ENCODE measurements around the gene TRPT1. TPM values are rescaled to one million over a fixed set of nuclear protein-coding genes. Genes with fewer than 3 reads are reported as not detected.

The TRPT1 gene
- total RNA-seq, 2 donors from 2014 or later: 58.5 to 74.6 TPM

DNA sequence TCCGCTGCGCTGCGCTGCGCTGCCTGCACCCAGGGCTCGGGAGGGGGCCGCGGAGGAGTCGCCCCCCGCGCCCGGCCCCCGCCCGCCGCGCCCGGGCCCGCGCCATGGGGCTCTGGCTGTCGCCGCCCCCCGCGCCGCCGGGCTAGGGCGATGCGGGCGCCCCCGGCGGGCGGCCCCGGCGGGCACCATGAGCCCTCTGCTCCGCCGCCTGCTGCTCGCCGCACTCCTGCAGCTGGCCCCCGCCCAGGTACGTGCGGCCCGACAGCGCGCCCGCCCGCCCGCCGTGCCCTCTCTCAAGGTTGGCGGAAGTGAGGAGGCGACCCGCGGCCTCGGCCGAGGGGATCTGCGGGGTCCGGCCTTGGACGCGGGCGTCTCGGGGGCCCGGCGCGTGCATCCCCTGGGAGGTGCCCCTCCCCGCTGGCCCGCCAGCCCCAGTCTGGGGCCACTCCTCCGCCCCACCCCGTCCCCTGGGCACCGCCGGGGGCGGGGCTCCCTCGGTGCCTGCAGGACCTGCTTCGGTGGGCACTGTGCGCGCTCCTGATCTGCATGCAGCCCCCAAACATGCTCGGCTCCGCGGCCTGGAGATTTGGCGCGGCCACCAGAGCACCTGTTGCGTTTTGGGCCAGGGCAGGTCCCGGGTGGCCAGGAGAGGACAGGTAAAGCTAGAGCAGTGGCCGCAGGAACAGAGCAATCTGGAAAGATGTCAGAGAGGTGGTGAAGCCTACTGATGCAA, 8.8 kb upstream of the TRPT1 start:
- intact Hi-C loops (cut with DNase I, micrococcal nuclease): no loop called here
- peak; percentile 72 to 76 for DNase-seq
- peak; percentile 44 for ATAC-seq

DNA sequence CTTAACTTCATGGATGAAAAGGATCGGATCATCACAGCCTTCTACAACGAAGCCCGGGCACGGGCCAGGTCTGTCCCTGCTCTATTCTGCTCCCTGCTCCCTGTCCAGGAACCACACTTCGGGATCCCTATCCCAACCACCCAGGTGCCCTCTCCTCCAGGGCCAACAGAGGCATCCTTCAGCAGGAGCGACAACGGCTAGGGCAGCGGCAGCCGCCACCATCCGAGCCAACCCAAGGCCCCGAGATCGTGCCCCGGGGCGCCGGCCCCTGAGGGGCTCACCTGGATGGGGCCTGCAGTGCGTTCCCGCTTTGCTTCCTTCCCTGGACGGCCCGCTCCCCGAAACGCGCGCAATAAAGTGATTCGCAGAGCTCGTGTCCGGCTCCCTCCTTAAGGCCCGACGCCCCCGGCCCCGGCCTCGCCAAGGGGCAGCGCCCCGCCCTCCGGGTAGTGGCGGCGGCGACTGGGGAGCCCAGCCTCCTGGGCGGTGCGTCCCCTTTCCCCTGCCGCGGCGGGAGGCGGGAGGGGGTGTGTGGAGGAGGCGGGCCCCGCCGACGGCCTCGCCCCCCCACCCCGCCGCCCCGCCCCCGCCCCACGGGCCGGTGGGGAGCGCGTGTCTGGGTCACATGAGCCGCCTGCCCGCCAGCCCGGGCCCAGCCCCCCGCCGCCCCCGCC, 8.1 kb upstream of the TRPT1 start, which contains the start of gene VEGFB:
Gene VEGFB, plus strand, starts transcription at position 672 of the 674 bp plus-strand sequence. CDS start 250 bp downstream, outside the sequence.
- intact Hi-C loops (cut with DNase I, micrococcal nuclease): no loop called here
- ATAC-seq: peak; percentile 43
- peak; percentile 79 to 81 for DNase-seq

GRCh38 chr11:64232967-64233315, 7.0 kb upstream of the TRPT1 start:
- intact Hi-C loops (cut with DNase I, micrococcal nuclease): no loop called here
- DNase-seq (no peak), ATAC-seq (no peak)

- ATAC-seq (no peak), DNase-seq (no peak)
- intact Hi-C loops (cut with DNase I, micrococcal nuclease): no loop called here
Measured at GRCh38 chr11:64232182-64232966, 6.4 kb upstream of the TRPT1 start.

GRCh38 chr11:64231546-64231945, 5.6 kb upstream of the TRPT1 start:
- ATAC-seq (no peak), DNase-seq (no peak)

GRCh38 chr11:64230985-64231365, 5.0 kb upstream of the TRPT1 start:
- no peak for DNase-seq
- intact Hi-C loops (cut with DNase I, micrococcal nuclease): no loop called here
- ATAC-seq: no peak

More at GRCh38 chr11:64231546-64231945, 5.6 kb upstream of the TRPT1 start:
- intact Hi-C loops (cut with DNase I, micrococcal nuclease): no loop called here

DNA sequence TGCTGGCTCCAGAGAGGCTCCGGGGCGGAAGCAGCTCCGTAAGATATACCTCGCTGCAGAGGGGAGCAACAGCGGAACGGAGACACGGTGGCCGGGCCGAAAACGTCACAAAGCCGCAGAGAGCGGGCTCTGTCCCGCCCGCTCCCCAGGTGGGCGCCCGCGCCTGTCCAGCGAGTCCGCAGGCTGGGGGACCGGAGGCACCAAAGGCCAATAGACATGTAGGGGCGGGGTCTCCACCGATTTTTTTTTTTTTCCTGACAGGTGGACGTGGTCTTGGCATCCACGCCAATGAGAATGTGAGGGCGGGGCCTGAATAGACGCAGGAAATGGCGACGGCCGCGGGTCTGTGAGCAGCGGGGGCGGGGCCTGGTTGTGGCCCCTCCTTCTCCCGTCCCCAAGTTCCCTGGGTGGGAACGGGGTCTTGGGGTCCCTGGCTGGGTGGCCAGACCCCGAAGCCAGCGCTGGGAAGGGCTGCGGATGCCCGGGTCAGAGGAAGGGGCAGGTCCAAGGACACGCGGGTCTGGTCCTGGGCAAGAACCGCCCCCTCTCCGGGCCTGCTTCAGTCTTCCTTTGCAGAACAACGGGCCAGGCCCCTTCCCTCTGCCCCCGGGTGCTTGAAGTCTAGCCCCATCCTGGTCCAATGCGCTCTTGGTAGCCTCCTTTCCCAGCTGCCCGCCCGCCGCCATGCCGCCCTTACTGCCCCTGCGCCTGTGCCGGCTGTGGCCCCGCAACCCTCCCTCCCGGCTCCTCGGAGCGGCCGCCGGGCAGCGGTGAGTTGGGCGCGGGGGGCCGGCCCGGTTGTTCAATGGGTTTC, 4.4 kb upstream of the TRPT1 start, which contains the start of gene DNAJC4:
Gene DNAJC4, plus strand, starts transcription at position 378 of the 814 bp plus-strand sequence. Its CDS starts 307 bp downstream, at position 685.
- intact Hi-C loops (cut with DNase I, micrococcal nuclease): no loop called here
- peak; percentile 57 for ATAC-seq
- peak; percentile 96 to 97 for DNase-seq

DNA sequence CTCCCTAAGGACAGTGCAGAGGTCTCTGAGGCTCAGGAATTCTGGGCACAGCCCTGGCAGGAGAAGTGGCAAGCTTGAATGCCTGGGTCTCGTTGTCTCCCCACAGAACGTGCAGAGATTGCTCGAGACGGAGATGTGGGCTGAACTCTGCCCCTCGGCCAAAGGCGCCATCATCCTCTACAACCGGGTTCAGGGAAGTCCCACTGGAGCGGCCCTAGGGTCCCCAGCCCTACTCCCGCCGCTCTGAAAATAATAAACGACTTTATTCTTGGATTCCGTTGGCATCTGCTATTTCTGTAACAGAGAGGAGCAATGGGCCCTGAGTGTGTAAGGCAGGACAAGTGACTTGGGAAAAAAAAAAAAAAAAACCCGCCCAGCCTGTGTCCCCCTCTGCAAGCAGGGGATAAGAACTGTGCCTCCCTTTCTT, 3.8 kb upstream of the TRPT1 start:
- DNase-seq (no peak), ATAC-seq (no peak)
- intact Hi-C loops (cut with DNase I, micrococcal nuclease): no loop called here

DNA sequence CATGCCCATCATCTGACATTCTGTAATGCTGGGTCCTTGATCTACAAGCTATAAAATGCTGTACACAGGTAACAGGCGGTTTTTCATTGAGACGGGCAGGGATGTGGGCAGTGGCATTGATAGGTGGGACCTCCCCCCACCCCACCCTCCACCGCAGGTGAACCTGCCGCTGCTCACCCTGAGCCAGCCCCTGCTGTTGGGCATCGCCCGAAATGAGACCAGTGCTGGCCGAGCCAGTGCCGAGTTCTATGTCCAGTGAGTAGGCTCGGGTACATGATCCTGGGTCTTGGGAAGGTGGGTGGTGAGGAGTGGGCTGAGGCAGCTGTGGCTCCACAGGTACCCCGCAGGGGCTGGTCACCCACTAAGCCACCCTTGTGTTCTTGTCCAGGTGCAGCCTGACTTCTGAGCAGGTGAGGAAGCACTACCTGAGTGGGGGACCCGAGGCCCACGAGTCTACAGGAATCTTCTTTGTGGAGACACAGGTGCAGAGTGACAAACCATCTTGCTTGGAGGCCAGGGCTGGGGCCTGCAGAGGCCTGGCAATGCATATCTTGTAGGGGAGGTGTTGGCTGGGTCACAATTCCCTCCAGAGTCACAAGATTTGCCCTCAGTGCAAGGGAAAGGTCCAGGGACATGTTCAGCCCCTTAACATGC, 3.2 kb upstream of the TRPT1 start:
- no peak for ATAC-seq

DNA sequence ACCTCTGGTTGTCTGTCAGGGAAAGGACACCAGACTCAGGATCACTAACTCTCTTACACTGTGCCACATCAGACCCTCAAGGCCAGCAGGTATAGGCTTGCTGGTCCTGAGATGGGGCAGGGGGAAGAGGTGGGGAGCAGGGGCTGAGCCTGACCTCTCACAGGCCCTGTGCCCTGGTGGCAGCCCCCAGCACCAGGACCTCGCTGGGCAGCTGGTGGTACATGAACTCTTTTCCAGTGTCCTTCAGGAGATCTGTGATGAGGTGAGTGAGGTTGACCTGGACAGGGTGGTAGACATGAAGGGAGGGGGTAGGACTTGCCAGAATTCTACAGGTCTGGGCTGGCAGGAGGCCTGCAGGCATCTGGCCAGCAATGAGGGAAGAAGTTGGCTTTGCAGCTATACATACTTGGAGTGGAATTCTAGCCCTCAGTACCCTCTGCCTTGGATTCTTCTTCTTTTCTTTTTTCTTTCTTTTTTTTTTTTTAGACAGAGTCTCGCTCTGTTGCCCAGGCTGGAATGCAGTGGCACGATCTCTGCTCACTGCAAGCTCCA, 1.5 kb upstream of the TRPT1 start:
- intact Hi-C loops (cut with DNase I, micrococcal nuclease): no loop called here
- ATAC-seq: no peak
- DNase-seq: peak in 1 of 2 donors; percentile 13

More for the DNA sequence above, 3.2 kb upstream of the TRPT1 start:
- DNase-seq: peak in 1 of 2 donors; percentile 14
- intact Hi-C loops (cut with DNase I, micrococcal nuclease): no loop called here

GRCh38 chr11:64226507-64227051, 593 bp upstream of the TRPT1 start:
- ATAC-seq (peak; percentile 54), DNase-seq (peak; percentile 79 to 86)
- intact Hi-C loops (cut with DNase I, micrococcal nuclease): no loop called here

- DNase-seq: no peak
- ATAC-seq: no peak
- intact Hi-C loops (cut with DNase I, micrococcal nuclease): no loop called here
Measured at GRCh38 chr11:64224891-64225607, 937 bp downstream of the TRPT1 start.

DNA sequence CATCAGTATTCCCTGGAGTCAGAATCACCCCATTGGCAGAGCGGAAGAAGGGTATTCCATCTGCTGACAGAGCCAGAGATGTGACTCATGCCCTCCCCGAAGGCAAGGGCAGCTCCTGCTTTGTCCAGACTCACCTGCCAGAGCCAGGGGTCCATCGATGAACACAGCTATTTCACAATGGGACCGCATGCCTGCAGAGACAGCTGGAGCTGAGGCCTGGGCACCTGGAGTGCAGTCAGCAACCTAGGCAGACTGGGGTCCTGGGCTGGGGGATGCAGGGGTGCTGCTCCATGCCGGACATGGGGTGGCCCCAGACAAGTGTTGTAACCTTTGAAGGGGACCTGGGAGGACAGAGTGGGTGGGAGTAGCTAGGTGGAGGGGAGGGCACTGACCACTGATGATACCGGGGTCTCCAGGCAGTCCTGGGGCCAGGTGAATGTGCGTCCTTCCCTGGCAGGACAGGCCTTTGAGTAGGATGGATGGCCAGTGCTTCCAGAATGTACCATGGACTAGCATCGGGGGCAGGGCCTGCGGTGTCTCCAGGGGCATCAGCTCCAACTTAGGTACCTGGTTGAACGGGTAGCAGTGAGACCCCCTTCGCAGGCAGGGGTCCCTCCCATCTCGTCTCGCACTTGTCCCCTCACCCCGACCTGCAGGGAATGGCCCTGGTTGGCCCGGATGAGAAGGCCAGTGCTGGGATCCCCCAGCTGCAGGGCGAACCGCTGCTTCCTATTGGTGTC, 1.7 kb downstream of the TRPT1 start:
- DNase-seq: peak in 1 of 2 donors; percentile 10
- intact Hi-C loops (cut with DNase I, micrococcal nuclease): no loop called here
- ATAC-seq: no peak

GRCh38 chr11:64223001-64223651, 2.9 kb downstream of the TRPT1 start:
- peak in 1 of 2 donors; percentile 11 for DNase-seq
- intact Hi-C loops (cut with DNase I, micrococcal nuclease): no loop called here
- no peak for ATAC-seq

DNA sequence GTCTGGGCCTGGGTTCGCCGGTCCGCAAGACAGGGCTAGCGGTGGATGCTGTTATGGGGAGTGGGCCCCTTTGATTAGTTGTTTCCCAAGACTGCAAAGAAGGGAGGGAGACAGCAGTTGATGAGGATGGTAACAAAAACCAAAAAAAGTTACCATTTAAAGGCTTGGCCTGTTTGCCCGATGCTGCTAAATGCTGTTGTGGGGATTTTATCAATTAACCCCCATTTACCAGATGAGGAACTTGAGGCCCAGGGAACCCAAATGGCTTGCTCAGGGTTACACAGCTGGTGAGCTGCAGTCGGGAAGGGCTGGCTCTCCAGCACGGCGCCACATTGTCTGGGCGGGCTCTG, 3.4 kb downstream of the TRPT1 start:
- no peak for DNase-seq

DNA sequence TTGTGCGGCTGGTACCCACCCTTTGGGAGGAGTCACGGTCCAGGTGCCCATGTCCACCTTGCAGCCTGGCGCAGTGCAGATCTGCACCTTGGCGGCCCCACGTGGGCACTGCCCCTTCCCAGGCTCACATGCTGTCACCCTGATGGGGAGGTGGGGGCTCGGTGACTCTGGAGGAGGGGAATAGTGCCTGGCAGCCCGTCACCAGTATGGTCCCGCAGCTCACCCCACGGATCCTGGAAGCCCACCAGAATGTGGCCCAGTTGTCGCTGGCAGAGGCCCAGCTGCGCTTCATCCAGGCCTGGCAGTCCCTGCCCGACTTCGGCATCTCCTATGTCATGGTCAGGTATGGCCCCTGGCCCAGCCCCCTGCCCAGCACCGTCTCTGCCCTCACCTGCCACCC, 5.2 kb downstream of the TRPT1 start:
- ATAC-seq: no peak
- intact Hi-C loops (cut with DNase I, micrococcal nuclease): no loop called here
- DNase-seq: no peak

More for the DNA sequence above, 3.4 kb downstream of the TRPT1 start:
- intact Hi-C loops (cut with DNase I, micrococcal nuclease): no loop called here
- no peak for ATAC-seq

Measured in left colon (tissue), 2 donors.